ENCODE results near the gene OTUB2. TPM values are rescaled to one million over a fixed set of nuclear protein-coding genes. Genes with fewer than 3 reads are reported as not detected.

The OTUB2 gene
- polyA plus RNA-seq, 1 of the 3 experiments (the other 2 are of a cell fraction): 1.4 TPM

- no peak for DNase-seq
Observed at GRCh38 chr14:94052662-94053061, 26.5 kb downstream of the OTUB2 start.

GRCh38 chr14:94054401-94054800 is 28.3 kb downstream of the OTUB2 start:
- CTCF ChIA-PET: interaction anchor here (0.5 to 8.3 kb wide), 6 partner anchors 10 to 152 kb away, joined by 3 to 100 read pairs (median 3); no protein-coding TSS in a partner anchor
- POLR2A ChIA-PET: no interaction called here
- Histone ChIP-seq H3K27ac (ENCODE audit: low read depth in 2 of 2, low read length in 1 of 2) (no peak overlapping the region), H4K20me1 (ENCODE audit: insufficient read depth) (0 out of 2 replicates have a peak, but pooled peaks cover 8% of the 10 kb centered on the region), H2AFZ (ENCODE audit: low read depth) (no peak overlapping the region), H3K4me2 (no peak overlapping the region), H3K9me3 (no peaks in the 10 kb centered on the region), H3K9me2 (no peaks in the 10 kb centered on the region), H3K27me3 (ENCODE audit: insufficient read depth) (no peaks in the 10 kb centered on the region), H3K4me1 (ENCODE audit: control insufficient read depth in 1 of 2, insufficient read depth in 2 of 2, low read depth in 1 of 2, low read length in 1 of 2) (peaks cover 0 to 6% of the 10 kb centered on the region in 2 experiments; a peak in 1 of 4 replicates), H3K9ac (no peak overlapping the region), H3K36me3 (replicated peaks in 1 of 2; ENCODE audit: control insufficient read depth in 1 of 2, insufficient read depth in 2 of 2, low read length in 1 of 2) (peaks cover 54 to 90% of the 10 kb centered on the region in 2 experiments), H3K79me2 (ENCODE audit: insufficient read depth) (peaks cover 13% of the 10 kb centered on the region; the same call in 1 of the 2 replicates), H3K4me3 (ENCODE audit: low read depth in 2 of 2, low read length in 1 of 2) (no peak overlapping the region), H3F3A (replicated peaks; ENCODE audit: insufficient read depth) (no peaks in the 10 kb centered on the region)
- no peak for DNase-seq
- no peak for TF ChIP-seq NRF1 (IDR thresholded peaks at IDR 0.05; ENCODE audit: low read depth, low read length)
- TF ChIP-seq POLR2AphosphoS5 (IDR thresholded peaks at IDR 0.05; ENCODE audit: low read depth, low read length): no peak
- TF ChIP-seq FOSL2 (IDR thresholded peaks at IDR 0.05; ENCODE audit: borderline replicate concordance, low read depth): no peak
- TF ChIP-seq MAX (IDR thresholded peaks at IDR 0.05; ENCODE audit: low read depth): no peak
- 100% methylated on average over 1 of the region's 1 CpG for WGBS (ENCODE audit: low lambda C conversion rate)

More at GRCh38 chr14:94052662-94053061, 26.5 kb downstream of the OTUB2 start:
- Histone ChIP-seq H3K4me2 (no peak overlapping the region), H3K4me3 (ENCODE audit: low read depth in 2 of 2, low read length in 1 of 2) (no peak overlapping the region), H3K4me1 (ENCODE audit: control insufficient read depth in 1 of 2, insufficient read depth in 2 of 2, low read depth in 1 of 2, low read length in 1 of 2) (peaks cover 0 to 18% of the 10 kb centered on the region in 2 experiments; a peak in 2 of 4 replicates), H3K9me2 (no peaks in the 10 kb centered on the region), H3K79me2 (ENCODE audit: insufficient read depth) (no peaks in the 10 kb centered on the region), H3K27me3 (ENCODE audit: insufficient read depth) (no peaks in the 10 kb centered on the region), H3F3A (replicated peaks; ENCODE audit: insufficient read depth) (no peaks in the 10 kb centered on the region), H3K9me3 (no peaks in the 10 kb centered on the region), H3K9ac (no peak overlapping the region), H4K20me1 (ENCODE audit: insufficient read depth) (no peaks in the 10 kb centered on the region), H3K27ac (ENCODE audit: low read depth in 2 of 2, low read length in 1 of 2) (no peak overlapping the region; a peak in 1 of 4 replicates), H3K36me3 (replicated peaks in 1 of 2; ENCODE audit: control insufficient read depth in 1 of 2, insufficient read depth in 2 of 2, low read length in 1 of 2) (peaks cover 39 to 91% of the 10 kb centered on the region in 2 experiments), H2AFZ (ENCODE audit: low read depth) (no peak overlapping the region)
- POLR2A ChIA-PET: no interaction called here
- TF ChIP-seq EP300 (IDR thresholded peaks at IDR 0.05; ENCODE audit: borderline replicate concordance in 1 of 2, low read depth in 1 of 2, low read length in 1 of 2): no peak
- TF ChIP-seq JUND (IDR thresholded peaks at IDR 0.05): no peak
- no peak for TF ChIP-seq IRF3 (IDR thresholded peaks at IDR 0.05; ENCODE audit: low read depth, low read length)
- TF ChIP-seq MAX (IDR thresholded peaks at IDR 0.05; ENCODE audit: low read depth): no peak
- TF ChIP-seq MEF2A (IDR thresholded peaks at IDR 0.05; ENCODE audit: borderline replicate concordance, low read depth): no peak
- TF ChIP-seq RCOR1 (IDR thresholded peaks at IDR 0.05; ENCODE audit: low read length): no peak
- TF ChIP-seq TCF12 (IDR thresholded peaks at IDR 0.05): no peak
- TF ChIP-seq RXRA (IDR thresholded peaks at IDR 0.05; ENCODE audit: borderline replicate concordance, low read depth): no peak
- TF ChIP-seq ELF1 (IDR thresholded peaks at IDR 0.05): no peak
- no peak for TF ChIP-seq TEAD4 (IDR thresholded peaks at IDR 0.05; ENCODE audit: borderline replicate concordance, insufficient read depth)
- TF ChIP-seq NRF1 (IDR thresholded peaks at IDR 0.05; ENCODE audit: low read depth, low read length): no peak
- TF ChIP-seq MXI1 (IDR thresholded peaks at IDR 0.05; ENCODE audit: low read depth, low read length): no peak
- WGBS (ENCODE audit: low lambda C conversion rate): 96% methylated on average over 4 of the region's 4 CpGs
- CTCF ChIA-PET: interaction anchor here (1.0 to 8.3 kb wide), 8 partner anchors 8 to 129 kb away, joined by 3 to 100 read pairs (median 15); partner anchors contain the start of gene IFI27L2
